Measurements from ENCODE around the gene CDC27.
"Not testable (repeated sequence)": the region's sequence is repeated elsewhere in the genome, so short reads cannot be mapped to it uniquely, and the experiment has no call there.

Gene CDC27

DNA sequence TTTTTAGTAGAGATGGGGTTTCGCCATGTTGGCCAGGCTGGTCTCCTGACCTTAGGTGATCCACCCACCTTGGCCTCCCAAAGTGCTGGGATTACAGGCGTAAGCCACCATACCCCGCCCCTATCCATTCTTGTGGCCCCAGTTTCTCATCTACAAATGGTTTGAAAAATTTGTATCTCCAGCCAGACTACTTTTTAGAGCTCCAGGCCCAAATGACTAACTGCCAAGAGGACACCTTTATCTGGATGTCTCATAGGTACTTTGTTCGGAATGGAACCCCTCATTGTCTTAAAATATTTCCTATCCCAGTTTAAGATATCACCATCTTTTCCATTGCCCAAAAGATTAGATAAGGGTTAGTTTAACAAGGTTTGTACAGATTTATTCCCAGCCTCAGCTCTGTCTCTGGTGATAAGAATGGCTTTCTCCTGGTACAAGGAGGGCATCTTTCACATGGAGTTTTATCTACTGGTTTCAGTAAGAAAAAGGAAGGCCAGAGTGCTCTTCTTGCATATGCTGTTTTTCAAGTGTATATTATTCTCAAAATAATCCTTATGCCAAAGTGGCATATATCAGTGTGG, 4.9 kb upstream of the CDC27 start:
- no peak for DNase-seq (ENCODE audit: low read depth in 2 of 2)

DNA sequence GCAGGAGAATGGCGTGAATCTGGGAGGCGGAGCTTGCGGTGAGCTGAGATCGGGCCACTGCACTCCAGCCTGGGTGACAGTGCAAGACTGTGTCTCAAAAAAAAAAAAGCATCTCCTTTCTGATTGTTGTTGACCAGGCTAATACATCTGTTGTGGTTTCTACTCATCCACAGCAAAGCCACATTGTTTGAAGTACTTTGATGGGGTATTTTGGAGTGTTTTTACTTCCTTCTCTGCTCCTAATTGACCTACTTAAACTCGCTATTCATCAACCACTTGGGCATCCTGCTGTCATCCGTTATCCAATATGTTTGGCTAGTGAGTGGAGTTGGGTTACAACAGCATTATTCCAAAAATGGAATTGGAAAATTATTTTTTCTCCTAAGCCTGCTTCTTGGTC, 3.5 kb upstream of the CDC27 start:
- DNase-seq (ENCODE audit: low read depth in 2 of 2): no peak

DNA sequence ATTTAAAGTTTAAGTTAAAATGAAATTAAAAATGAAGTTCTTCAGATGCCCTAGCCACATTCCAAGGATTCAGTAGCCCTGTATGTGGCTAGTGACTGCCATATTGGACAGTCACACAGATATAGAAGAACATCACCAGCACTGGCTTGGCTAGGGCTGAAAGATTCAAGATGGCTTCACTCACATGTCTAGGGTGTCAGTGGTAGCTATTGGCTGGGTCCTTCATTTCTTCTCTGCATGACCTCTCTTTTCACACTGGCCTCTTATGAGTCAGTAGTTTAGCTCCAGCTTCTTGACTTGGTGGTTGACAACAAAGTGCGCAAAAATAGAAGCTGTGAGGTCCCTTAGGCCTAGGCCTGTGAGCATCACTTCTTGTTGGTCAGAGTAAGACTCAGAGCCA, 1.7 kb upstream of the CDC27 start:
- no peak for DNase-seq (ENCODE audit: low read depth in 2 of 2)

DNA sequence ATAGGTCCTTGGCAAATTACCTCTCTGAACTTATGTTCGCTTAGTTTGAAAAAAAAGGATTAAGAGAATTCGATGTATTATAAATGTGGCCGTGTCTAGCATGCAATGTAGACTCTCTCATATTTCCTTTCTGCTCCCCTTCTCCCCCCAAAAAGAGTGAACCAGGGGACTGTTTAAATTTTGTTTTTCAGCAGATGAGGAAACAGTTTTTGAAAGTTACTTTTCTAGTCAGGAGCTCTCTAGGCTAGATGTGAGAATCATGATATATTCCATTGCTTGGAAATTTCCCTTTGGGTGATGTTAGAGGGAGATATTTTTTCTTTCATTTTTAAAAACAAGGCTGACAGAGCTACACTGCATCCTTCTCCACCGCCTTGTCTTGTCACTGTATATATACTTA, 1.1 kb upstream of the CDC27 start:
- no peak for DNase-seq (ENCODE audit: low read depth in 2 of 2)

DNA sequence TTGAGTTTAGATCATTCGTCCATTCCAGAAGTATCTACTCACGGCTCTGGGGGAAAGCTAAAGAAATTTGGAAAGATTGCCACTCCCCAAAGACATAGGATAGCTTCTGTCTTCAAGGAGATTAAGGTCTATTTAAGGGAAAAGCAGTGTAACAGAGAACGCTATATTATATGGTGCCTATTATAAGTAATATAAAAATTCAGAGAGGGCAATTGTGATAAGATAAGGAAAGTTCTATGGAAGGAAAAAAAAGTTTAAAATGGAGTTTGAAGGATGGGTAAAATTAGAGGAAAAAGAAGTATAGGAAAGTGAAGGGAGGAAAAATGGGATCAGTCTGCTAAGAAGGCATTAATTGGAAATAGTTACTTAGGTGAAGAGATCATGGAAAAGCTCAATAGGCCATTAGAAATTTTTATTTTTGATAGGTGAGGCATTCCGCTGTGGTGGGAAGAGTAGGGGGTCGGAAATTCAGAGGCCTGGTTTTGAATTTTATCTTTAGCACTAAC, 690 bp upstream of the CDC27 start:
- no peak for DNase-seq (ENCODE audit: low read depth in 2 of 2)

DNA sequence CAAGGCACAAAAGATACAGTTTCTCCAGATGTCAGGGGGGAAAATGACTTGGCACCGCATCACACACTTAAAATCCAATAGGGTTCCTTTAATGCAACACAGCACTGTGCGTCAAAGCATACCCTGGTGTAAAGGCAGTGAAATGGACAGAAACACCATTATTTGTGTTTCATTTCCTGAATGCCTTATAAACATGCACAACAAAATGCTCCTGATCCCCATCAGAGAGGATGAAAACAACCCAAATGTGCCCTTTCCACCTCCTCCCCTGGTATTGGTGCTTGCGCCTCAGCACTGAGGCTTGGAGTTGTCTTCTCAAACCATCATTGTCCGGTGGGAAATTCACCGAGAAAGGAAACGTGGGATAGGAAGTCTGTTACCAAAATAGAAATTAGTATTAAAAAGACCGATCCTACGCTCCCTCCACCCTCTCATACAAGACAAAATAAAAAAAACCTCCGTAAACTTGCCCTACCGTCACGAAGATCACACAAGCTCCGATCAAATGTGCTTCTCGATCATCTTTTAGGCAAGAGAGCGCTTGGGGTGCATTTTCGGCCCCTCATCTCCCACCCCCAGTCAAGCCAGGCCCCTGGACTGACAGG, 722 bp downstream of the CDC27 start:
- DNase-seq (ENCODE audit: low read depth in 2 of 2): no peak

DNA sequence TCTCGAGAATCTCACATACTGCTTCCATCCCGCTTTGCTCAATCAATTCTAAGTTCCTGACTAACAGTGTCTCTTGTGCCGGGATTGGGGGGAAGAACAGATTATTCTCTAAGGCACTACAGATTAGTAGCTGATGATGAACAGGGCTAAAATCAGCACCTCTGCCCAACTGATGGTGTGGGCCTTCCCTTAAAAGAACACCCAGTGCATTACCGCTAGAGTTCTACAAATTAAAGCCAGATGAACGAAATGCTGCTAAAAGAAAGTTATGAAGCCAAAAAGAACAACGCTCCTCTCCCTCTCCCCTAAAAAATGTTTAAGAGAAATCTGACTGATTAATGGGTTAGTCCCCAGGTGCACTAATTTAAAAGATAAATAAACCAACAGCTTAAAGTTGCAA, 4.4 kb downstream of the CDC27 start:
- DNase-seq (ENCODE audit: low read depth in 2 of 2): no peak

DNA sequence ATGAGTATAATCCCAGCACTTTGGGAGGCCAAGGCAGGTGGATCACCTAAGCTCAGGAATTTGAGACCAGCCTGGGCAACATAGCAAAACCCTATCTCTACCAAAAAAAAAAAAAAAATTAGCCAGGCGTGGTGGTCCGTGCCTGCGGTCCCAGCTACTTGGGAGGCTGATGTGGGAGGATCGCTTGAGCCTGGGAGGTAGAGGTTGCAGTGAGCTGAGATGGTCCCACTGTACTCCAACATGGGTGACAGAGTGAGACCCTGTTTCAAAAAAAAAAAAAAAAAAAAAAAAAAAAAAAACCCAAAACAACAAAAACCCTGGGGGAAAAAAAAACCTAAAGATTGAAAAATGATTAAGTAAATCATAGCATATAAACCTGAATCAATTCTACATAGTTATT, 8.1 kb downstream of the CDC27 start:
- DNase-seq (ENCODE audit: low read depth in 2 of 2): not testable (repeated sequence)

DNA sequence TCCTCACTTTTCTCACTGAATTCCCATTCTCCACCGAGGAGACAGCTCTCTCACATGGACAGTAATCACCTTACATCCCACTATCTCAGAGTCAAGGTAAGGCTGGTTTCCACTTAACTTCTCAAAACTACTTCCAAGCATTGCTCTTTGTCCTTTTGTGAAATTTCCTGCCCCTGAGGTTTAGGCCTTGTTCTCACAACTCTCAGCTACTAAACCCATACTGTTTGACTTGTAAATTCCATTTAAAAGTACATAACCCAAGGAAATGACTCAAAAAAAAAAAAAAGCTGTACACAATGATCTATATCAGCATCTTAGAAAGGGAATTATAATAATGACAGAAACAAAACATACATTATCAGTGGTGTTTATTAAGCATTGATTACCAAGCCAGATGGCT, 8.8 kb downstream of the CDC27 start:
- no peak for DNase-seq (ENCODE audit: low read depth in 2 of 2)

DNA sequence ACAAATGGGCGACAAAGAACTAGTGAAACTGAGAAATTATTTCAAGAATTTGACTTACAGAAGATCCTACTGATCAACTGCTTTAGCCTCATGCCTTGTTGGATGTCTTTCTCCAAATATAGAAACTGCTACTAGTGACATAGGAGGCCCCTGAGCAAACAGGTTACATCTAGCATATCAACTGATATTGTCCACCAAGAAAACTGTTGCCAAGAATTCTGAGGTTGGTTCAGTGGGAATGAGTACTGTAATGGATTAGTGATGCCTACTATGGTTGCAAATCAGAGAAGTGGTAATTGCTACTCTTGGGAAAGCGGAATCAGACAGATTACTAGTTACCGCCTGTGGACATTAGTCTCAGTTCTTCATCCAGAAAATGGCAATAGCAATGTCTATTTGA, 10.0 kb downstream of the CDC27 start:
- DNase-seq (ENCODE audit: low read depth in 2 of 2): no peak

DNA sequence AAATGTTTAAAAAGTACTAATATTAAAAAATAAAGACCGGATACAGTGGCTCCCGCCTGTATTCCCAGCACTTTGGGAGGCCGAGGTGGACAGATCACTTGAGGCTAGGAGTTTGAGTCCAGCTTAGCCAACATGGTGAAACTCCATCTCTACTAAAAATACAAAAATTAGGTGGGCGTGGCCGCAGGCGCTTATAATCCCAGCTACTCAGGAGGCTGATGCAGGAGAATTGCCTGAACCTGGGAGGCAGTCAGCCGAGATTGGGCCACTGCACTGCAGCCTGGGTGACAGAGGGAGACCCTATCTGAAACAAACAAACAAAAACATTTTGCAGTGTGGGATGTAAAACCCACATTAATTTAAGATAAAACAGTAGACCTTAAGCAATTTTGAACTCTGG, 11.8 kb downstream of the CDC27 start:
- DNase-seq (ENCODE audit: low read depth in 2 of 2): no peak

DNA sequence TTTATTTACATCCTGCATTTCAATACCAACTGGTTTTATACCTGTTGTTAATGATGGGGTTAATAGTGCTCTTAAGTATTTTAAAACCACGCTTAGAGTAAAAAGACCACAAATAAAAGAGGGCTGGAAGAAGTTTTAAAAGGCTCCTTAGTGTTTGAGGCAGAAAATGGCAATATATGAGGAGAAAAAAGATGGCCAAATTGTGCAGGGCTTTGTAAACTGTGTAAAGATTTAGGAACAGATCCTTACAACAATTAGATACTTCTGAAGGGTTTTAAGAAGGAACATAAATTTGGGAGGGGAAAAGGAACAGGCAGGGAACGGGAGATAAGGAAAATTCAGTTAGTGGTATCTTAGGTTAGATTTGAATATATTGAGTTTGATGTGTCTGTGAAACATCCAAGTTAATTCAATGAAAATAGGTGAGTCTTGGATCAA, 12.7 kb downstream of the CDC27 start:
- DNase-seq (ENCODE audit: low read depth in 2 of 2): no peak

DNA sequence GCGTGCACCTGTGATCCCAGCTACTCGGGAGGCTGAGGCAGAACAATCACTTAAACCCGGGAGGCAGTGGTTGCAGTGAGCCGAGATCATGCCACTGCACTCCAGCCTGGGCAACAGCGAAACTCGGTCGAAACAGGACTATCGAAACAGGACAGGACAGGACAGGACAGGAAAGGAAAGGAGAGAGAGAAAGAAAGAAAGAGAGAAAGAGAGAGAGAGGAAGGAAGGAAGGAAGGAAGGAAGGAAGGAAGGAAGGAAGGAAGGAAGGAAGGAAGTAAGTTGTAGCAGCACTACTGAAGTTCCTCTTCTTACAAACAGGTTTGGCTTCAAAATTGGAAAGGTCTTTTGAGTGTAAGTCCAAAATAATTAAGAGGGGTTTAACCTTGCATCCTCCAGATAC, 14.3 kb downstream of the CDC27 start:
- not testable (repeated sequence) for DNase-seq (ENCODE audit: low read depth in 2 of 2)

DNA sequence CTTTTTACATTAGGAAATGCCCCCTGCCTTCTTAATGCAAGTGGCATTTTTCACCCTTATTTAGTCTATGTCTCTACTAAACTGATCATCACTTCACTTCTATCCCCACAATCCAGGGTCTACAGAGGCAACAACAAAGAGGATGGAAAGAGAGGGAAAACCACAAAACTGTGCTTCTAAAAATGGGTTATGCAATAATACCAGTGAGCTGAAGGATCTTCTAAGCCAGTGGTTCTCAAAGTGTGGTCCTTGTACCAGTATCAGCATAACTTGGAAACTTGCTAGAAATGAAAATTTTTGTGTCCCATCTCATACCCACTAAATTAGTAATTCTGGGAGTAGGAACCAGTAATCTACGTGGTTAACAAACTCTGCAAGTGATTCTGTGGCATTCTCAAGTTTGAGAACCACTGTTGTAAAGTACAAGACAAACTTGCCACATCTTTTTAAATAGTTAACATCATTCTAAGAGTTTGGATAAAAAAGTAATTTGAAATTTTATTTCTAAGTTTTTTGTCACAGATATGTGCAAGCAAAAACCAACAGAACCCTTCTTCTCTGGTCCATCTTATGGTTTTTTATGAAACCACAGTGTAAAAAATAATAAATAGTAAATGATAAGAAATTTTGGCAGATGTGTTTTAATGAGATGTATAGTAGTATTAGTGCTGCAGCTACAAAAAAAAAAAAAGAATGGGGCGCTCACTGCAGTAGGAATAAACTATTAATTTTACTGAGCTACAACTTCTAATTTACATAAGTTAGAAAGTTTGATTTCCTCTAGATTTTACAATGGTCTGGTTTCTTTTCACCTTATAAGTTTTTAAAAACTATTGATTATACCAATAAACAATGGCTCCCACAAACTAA, 16.2 kb downstream of the CDC27 start:
- no peak for DNase-seq (ENCODE audit: low read depth in 2 of 2)

DNA sequence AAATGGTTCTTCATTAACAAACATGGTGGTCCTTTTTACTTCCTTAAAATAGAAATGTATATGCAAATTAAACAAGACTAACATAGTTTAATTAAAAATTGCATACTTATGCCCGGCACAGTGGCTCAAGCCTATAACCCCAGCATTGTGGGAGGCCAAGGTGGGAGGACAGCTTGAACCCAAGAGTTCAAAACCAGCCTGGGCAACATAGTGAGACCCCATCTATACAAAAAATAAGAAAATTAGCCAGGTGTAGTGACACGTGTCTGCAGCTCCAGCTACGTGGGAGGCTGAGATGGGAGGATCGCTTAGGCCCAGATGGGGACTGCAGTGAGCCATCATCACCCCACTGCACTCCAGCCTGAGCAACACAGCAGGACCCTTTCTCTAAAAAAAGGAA, 18.4 kb downstream of the CDC27 start:
- DNase-seq (ENCODE audit: low read depth in 2 of 2): no peak

DNA sequence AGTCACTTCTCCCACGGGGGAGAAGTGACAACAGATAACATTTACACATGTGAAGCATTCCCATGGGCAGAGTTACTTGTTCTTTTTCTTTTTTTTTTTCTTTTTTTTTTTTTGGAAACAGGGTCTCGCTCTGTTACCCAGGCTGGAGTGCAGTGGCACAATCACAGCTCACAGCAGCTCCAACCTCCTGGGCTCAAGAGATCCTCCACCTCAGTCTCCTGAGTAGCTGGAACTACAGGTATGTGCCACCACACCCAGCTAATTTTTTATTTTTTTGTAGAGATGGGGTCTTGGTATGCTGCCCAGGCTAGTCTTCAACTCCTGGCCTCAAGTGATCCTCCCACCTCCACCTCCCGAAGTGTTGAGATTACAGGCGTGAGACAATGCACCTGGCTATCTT, 20.2 kb downstream of the CDC27 start:
- not testable (repeated sequence) for DNase-seq (ENCODE audit: low read depth in 2 of 2)

DNA sequence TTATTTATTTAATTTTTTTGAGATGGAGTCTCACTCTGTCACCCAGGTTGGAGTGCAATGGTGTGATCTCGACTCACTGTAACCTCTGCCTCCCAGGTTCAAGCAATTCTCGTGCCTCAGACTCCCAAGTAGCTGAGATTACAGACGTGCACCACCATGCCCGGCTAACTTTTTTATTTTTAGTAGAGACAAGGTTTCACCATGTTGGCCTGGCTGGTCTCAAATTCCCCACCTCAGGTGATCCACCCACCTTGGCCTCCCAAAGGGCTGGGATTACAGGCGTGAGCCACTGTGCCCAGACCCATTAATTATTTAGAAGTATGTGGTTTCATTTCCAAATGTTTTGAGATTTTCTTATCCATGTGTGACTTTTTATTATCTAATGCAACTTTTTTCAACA, 22.2 kb downstream of the CDC27 start:
- not testable (repeated sequence) for DNase-seq (ENCODE audit: low read depth in 2 of 2)

DNA sequence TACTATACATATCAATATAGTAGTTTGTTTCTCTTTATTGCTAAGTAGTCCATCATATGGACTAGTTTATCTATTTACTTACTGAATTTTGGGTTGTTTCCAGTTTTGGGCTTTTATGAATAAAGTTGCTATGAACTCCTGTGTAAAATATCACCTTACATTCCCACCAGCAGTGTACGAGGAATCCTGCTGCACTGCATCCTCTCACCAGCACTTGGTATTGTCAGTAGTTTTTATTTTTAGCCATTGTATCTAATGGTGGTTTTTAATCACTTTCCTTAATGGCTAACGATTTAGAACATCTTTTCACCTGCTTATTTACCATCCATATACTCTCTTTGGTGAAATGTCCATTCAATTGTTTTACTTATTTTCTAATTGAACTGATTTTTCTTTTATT, 24.0 kb downstream of the CDC27 start:
- no peak for DNase-seq (ENCODE audit: low read depth in 2 of 2)

DNA sequence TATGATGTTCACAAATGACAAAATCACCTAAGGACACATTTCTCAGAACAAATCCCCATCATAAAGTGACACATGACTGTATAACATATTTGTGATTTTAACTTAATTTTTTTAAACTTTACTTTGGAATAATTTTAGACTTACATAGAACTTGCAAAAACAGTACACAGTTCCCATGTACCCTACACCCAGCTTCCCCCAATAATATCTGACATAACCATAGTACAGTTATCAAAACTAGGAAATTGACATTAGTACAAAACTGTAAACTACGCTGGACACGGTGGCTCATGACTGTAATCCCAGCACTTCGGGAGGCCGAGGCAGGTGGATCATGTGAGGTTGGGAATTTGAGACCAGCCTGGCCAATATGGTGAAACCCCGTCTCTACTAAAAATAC, 24.8 kb downstream of the CDC27 start:
- no peak for DNase-seq (ENCODE audit: low read depth in 2 of 2)

DNA sequence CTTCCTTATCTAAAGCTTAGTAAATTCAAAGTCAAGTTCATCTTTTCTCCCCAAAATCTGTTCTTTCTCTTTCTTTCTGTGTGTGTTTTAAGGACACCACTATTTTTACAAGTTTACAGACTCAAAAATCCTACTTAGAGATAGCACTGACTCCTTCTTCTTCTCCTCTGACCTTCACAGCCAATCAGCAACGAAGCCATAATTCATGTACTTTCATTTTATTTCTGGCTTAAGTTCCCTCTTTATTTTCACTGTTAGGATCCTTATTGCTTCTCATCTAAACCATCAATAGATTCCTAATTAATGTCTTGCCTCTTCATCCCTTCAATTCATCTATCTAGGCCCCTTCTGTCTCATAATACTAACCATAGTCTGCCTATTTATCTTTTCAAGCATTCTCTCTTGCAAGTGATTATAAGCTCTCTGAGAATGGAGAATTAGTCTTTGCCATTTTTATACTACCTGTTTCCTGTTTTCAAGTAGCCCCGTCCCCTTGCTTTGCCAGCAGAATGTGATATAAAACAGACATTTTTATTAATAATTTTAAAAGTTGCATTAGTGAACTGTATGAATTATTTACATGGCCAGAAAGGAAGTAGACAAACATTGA, 27.0 kb downstream of the CDC27 start:
- DNase-seq (ENCODE audit: low read depth in 2 of 2): no peak

DNA sequence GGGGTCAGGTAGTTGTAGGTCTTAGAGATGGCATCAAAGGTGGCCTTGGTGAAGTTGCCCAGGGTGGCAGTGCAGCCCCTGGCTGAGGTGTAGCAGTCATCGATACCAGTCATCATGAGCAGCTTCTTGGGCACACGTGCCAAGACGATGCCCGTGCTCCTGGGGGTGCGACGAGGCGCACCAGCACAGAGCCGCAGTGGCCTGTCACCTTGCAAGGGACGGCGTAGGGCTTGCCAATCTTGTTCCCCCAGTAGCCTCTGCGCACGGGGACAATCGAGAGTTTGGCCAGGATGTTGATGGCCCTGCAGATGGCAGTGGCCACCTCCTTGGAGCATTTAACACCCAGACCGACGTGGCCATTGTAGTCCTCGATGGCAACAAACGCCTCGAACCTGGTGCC, 29.8 kb downstream of the CDC27 start:
- no peak for DNase-seq (ENCODE audit: low read depth in 2 of 2)

DNA sequence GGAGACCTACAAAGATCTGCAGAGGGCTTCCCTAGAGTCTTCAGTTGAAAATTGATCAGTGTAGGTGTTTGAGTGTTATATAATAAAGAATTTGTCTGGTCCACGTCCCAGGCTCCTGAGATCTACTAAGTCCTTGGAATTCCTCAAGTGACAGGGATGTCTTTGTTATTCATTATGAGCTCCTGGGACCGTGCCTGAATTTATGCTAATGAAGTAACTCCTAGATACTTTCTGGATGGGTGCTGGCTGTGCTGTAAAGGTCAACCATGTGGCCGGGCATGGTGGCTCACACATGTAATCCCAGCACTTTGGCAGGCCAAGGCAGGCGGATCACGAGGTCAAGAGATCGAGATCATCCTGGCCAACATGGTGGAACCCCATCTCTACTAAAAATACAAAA, 43.7 kb downstream of the CDC27 start:
- DNase-seq (ENCODE audit: low read depth in 2 of 2): no peak

DNA sequence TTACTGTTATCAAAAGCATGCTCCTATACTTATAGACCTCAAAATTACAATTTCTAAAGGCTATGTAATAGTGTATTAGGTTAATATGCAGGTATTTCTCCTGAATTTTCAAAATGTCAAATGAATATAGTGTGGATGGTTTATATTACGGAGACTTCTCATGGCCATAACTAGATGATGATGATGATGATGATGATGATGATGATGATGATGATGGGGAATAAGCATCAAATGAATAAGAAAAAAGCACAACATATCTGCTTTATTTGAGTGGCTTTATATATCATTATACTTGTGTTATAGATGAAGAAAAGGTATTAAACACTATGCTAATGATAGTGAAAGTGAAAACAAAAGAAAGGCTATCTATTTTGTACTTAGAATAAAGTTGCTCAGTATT, 53.9 kb downstream of the CDC27 start:
- no peak for DNase-seq (ENCODE audit: low read depth in 2 of 2)
